NCI-H748 treated with DMSO at 0.1 percent for 48 hours (cell line): ENCODE results near the gene AGTRAP.

Experiments
- DNase-seq: peaks from one replicate; lab custom pipeline; 2025; lab: John Stamatoyannopoulos, UW

AGTRAP gene

DNA sequence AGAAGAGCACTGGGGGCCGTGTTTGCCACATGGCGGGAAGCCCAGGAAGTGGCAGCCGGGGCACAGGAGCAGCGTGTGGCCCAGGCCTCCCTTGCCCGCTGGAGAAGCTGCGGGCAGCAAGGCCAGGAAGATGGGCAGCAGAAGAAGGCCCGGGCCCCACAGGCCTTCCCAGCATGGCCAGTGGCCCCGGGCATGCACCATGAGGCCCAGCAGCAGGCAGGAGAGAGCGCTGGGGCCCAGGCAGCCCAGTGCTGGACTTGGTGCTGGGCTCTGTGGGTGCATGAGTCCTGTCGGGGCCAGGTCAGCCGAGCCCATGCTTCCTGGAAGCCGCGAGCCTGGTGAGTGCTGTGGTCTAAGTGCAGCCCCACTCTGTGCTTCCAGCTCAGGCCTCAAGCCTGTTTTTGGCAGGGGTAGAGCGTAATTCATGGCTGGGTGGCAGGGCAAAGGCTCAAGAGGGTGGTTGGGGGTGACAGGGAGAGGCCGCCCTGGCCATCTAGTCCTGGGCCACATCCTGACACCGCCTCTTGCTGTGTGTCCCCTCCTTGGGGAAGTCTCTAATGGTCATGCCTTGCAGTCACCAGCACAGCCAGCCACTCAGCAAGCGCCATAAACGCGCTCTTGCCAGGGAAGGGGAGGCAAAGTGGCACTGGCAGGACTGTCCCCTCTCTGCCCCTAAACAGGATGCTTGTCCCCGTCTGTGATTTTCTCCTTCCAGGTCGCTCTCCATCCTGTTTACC lies 48.5 kb downstream of the AGTRAP start:
- no peak for DNase-seq

DNA sequence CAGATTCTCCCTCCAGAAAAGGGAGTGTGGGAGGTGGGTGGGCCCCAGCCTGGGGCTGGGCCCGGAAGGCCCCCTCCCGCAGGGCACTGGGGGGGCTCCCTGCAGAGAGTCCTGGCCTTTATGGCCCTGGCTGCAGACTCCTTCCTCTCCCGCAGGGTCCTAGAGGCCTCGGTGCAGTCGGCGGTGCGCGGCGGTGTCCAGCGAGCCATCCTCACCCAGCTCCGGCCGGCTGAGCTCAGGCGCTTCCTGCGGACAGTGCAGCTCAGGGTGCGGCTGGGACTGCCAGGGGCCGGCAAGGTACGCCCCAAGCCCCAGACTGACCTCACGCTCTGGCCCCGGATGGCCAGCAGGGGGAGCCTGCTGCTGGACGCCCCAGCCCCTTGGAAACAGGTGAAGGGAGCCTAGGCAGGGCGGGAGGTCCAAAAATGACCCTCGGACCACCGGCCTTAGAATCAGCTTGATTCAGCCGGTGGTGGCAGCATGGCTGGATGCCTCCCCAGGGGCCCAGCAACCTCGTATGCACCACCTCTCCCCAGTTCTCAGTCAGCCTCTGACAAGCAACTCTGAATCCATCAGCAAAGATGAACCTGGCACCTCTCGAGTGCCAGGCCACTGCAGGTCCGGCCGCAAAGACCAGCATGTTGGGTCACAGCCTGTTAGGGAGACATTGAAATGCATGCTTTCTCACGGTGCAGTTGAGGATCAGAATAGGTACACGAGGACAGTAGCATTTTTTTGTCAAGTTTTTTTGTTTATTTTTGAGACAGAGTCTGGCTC lies 49.2 kb downstream of the AGTRAP start:
- DNase-seq, result no peak

DNA sequence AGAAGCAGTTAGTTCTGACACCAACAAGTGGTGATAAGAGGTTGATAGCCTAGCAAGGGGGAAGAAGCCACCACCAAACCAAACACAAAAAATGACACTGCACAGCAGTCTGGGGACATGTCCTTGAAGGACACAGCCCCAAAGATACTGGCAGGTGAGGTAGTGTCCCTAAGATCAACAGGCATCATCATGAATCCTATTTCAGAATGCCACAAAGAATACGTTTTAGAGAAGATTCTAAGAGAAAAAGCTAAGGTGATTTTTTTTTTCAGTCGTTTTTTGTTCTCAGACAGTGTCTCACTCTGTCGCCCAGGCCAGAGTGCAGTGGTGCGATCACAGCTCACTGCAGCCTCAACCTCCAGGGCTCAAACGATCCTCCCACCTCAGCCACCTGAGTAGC lies 50.2 kb downstream of the AGTRAP start:
- DNase-seq, result no peak

DNA sequence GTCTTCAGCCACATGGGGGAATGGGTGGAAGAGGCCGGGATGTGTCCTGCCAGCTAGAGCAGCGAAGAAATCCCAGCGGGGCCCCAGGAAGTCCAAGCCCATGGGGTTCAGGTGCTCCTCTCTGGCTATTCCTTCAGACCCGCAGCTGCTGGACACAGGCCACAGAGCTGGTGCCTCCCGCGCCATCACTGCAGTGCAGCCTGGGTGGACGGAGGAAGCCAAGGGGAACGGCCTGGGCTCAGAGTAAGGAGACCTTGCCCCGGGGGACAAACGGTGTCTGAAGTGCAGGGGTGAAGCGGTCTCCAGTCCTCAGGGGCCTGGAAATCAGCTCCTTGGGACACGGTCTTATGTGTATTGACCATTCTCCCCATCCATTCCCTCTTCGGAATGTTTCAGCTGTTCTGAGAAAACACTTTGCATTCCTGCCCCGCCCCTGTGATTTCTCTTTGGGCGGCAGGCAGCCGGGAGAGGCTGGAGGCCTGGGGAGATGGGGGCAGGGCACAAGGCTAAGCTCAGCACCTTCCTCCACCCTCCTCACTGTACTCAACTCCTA lies 51.4 kb downstream of the AGTRAP start:
- no peak for DNase-seq

DNA sequence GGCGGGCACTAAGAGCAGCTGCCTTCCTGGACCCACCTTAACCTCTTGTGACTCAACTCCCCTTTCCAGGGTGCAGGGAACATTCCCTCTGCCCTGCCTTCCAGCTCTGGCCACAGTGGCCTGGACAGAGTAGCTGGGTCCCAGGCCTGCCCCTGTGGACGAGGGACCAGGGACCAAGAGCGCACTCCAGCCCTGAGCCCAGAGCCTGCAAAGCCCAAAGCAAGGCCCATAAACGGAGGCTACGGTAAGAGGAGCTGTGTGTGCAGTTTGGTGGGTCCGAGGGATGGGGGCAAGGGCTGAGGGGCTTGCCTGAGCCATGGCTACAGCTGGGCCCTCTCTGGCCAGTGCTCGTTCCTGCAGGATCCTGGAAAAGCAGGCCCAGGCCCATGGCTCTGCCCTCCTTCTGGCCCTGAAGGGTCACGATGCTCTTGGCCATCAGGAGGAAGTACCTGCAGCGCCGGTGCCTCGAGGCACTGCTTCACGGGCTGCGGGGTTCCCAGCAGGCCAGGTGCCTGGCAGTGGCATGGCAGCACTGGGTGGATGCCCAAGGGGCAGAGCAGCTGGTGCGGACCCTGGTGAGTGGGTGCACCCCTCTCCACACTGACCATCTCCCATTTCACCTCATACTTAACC lies 52.0 kb downstream of the AGTRAP start:
- DNase-seq, result no peak

DNA sequence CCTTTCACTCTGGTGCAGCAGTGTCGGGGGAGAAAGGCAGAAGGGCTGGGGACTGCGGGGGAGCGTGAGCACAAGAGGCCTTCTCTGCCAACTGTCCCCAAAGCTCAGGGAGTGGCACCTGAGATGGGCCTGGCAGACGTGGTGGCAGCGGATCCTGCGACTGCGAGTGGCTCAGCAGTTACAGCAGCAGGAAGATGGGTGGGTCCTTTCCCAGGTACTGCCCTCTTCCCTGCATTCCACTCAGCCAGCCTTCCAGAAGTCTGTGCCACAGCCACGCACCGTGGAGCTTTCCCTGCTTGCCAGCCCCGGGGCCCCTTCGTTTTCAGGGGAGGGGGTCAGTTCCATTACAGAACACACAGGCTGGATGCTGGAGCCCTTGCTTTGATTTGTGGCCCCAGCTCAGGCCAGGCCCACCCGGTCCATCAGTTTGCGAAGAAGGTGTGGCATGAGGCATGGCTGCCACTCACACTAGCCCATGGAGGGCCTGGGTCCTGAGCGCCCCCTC lies 52.7 kb downstream of the AGTRAP start:
- DNase-seq, result no peak

DNA sequence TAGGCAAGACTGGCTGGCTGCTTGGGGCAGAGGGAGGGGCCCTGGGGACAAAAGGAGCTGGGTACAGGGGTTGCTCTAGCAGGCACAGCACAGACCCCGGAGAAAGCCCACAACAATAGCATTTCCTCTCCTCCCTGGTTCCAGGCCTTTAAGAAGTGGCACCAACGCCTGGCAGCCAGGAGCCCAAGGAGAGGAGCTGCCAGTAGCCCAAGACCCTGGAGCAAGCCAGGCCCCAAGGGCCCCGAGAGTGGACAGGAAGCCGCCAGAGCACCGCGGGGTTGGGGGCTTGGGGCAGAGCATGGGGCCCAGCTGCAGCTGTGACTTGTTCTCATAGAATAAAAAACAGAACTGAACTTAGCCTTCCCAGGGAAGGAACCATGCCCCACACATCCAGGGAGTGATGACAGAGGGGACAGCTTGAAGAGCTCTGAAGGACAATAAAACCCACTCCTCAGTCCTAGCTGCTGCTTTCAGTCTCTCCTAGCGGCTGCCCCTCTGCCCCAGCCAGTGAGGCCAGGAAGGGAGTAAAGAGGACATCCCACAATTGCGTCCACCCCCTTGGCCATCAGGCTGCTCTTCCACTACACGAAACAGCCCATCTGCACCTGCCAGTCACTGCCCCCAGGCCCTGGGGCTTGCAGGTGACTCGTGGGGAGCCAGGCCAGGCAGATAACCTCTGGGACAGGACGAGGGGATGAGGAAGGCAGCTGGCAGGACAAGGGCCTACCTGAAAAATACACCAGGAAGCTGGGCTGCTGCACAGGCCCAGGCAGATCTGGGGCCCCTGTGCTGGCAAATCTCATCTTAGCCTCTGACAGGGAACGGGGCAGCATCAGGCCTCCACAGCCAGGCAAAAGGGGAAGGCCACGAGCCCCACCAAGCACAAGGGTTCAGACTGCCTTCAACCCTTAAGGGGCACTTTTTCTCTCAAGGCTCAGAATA lies 53.5 kb downstream of the AGTRAP start:
- DNase-seq, result no peak

DNA sequence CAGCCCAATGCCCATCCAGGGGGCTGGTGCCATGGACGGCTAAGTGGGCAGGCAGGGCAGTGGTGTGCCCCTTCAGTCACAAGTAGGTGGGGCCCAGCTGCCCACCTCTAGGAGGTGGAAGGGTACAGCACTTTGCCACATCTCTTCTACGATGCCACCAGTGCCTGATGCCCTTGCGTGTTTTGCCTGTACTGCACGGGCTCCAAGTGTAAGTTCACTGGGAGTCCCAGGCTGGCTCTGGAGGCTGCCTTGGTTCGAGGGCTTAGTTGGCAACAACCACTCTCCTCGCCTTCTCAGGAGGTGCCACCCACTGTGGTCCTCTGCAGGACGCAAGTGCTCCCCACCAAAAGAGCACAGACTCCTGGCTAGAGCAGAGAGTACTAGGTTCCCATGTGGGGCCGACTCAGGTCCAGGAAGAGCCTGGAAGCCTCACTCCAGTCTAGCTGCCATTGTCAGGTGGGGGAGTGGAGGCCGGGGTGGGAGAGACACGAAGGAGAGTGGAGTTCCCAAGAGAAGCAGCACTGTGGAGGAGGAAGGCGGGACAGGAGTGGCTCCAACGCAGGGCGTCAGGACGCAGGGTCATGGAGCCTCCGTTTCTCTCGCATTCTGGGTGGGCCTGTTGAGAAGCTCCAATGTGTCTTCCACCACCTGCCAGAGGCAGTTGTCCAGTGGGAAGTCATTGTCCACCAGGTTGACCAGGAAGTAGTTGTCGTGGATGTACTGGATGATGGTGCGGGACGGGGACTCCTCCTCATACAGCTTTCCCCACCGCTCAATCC lies 54.4 kb downstream of the AGTRAP start:
- no peak for DNase-seq

DNA sequence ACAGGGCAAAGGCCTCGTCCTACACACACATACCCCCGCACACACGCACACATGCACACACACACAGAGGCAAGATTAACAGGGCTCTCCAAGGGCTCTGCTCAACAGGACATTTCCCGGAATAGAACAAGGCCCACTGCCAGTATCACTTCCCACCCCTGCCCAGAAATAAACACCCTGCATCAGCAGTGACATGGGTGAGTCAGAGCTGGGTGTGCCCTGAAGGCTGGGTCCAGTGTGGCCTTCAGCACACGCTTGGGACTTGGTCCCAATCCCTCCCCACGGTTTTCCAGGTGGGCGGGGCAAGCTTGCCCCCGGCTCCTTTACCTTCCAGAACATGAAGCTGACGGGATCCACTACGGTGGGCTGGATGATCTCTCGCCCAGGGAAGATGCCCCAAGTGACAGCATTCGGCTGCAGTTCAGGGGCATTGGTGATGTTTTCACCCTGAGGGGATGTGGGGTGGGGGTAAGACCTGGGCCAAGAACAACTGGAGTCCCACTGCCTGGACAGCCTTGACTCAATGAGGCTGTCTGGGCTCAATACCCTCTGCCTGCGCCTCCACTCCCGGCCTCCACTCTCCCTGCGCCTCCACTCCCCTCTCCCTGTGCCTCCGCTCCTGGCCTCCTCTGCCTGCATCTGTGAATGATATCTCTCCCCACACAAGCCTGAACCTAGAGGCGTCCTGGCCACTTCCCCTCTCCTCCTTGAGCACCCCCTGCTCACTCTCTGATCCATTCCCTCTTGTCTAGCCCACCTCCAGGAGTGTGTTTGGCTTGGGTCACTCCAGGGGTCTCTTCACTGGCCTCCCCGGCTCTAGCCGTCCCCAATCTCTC lies 55.2 kb downstream of the AGTRAP start:
- DNase-seq, result no peak

DNA sequence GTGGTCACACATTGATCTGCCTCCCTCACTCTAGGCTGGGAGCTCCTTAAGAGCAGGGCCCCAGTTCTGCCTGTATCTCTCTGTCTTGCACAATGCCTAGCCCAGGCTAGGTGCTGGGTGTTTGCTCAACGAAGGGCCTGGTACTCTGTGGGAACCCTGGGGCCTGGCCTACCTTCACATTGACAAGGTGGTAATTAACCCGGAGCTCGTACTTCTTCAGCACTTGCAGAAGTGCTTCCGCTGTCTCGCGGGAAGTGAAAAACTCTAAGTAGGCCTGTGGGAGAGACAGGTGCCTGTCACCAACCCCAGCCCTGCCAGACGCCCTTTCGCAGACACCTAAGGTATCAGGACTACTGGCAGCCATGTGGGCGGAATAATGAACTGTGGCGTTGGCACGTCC lies 56.2 kb downstream of the AGTRAP start:
- no peak for DNase-seq

DNA sequence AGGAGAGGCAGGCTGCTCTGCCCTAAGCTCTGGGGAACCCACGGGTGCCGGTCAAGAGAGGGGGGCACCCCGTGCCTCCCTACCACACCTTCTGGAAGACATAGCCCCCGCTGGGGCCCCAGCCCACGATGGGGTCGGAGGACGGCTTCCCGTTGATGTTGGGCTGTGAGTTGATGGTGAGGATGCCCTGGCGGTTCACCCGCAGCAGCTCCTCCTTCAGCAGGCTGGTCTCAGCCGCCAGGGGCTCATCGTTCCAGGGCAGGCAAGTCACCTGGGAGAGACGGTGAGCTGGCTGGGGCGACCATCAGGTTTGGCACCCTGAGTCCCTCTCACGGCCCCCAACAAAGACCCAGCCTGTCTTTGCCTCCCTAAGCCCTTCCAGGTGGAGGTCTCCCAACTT lies 57.9 kb downstream of the AGTRAP start:
- DNase-seq, result no peak

DNA sequence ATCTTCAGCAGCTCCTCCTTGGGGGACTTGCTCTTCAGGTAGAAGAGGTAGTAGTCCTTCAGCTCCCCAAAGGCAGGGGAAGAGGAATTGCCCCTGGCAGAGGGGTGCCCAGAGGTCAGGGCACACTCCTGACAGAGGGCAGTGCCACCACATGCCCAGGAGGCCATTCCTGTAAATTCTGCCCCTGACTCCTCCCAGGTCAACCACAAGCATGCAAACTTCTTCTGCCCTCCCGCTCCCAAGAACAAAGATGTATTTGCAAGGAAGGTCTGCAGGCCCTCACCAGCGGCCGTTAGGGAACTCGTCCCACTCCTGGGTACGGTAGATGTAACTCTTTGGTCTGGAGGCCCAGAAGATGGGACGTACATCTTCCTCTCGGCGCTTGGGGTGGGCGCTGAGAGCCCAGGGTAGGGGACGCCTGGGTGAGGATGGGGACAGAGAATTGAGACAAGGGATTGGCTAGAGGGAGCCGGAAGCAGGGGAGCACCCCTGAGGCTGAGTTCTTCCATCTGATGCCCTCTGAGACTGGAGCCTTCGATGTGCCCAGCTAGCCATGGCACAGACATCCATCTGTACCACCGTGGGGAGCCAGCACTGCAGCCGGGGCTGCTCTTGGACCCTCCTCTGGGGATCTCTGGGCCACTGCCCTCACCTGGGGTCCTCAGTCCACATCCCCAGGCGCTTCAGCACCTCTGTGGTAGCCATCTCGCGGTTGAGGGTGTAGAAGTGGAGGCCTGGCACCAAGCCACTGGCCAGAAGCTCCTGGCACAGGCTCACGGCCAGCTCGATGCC lies 58.7 kb downstream of the AGTRAP start:
- no peak for DNase-seq

DNA sequence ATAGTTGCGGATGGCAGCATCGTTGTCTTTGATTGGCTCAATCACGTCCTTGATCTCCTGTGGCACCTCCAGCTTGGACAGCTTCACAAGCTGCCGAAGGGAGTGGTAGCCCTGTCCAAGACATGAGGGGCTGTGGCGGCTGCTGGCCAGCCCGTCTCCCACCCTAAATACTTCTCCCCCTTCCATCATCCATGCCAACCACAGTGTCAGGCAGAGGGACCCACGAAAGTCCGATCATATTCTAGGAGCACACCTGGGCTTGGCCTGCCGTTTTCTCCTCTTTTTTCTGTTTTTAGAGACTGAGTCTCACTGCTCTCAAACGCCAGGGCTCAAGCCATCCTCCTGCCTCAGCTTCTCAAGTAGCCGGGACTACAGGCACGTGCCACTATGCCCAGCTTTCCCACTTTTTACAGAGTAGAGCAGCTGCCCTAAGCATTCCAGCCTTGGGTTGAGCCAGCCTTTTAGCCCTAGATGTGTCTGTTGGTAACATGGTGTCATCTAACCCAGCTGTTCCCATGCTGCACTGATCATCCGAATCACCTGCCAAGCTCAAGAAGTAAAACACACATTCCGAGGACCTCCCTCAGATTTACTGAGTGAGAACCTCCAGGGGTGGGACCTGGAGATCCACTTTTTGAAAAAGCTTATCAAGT lies 59.4 kb downstream of the AGTRAP start:
- no peak for DNase-seq

DNA sequence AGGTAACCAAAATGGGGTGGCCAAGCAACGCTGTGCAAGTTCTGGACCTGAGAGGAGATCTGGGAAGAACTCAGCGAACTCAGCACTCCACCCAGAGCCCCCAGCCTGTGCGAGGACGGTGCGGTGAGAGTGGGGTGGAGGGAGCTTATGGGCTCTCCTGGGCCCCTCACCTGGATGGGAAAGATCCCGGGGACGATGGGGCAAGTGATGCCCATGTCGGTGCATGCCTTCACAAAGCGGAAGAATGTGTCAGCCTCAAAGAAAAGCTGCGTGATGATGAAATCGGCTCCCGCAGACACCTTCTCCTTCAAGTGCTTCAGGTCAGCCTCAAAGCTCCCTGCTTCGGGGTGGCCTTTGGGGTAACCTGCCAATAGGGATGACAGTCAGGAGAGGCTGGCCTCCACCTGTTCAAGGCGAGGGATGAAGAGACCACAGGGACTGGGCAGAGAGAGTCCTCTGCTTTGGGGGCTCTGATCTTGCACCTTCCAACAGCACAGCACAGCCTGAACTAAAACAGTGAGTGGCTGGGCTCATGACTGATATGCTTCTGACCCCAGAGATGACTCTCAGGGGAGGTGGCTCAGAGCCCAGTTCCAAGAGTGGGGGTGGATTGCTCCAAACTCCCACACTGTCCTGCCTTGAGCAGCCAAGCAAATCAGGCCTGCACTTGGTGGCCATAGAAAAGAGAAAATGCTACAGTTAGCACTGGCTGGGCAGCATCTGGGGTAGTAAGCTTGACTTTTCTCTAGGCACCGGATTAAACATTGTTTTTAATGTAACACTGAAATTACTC lies 60.3 kb downstream of the AGTRAP start:
- DNase-seq, result no peak

DNA sequence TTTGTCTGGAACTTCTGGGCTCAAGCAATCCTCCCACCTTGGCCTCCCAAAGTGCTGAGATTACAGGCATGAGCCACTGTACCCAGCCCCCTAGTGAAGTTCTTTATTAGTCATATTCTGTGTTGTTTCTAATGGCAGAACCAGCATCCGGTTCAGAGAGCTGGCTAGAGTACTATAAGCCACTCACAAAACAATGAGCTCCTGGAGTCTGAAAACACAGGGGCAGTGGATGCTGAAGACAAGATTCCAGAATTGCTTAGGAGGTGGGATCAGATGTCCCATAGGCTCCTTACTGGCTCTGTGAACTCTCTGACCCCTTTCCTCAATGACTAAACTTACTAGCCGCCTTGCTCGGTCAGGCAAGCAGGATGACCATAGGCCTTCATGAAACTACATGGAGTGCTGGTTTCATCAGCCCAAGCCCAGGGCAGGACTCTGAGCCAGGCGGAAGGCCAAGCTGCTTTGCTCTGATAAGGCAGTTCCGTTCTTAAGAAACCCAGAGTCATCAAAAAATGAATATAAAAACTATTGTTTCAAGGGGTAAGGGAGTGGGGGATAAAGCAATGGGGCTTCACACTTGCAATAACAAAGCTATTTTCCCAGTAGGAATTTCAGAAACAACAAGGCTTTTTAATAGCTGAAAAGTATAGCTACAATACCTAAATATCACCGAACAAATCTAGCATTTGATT lies 61.7 kb downstream of the AGTRAP start:
- no peak for DNase-seq

DNA sequence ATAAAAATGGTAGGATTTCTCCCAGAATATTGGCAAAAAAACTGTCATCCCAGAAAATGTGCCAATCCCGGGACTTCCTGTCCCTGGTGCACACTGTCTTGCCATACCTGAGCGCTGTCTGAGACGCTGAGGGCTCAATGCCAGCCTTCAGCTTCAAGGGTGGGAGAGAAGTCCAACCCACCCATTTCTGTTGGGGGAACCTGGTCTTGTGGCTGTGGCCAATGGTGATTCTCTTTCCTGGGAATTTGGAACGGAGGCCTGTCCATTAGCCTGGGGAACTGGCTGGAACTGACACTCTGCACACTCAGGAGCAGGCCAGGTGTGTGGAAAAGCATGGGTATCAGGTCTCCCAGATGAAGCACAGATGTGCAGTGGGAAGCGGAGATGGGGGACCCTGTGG lies 63.2 kb downstream of the AGTRAP start:
- no peak for DNase-seq

DNA sequence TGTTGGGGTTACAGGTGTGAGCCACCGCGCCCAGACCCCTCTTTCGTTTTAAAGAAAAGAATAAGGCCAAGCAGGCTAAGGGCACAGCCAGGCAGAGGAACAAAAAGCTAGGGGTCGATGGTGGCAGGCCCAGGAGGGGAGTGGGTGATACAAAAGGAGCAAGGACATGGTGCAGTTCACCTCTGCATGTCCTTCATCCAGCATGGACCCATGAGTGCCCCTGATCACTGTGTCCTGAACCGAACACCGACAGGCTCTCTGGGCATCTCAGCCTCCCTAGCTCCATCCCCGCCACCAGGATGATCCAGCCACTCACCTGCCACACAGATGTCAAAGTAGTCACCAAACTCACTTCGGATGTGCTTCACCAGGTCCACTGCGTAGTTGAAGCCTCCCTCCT lies 64.0 kb downstream of the AGTRAP start:
- no peak for DNase-seq
